ENCODE results near the gene TMPRSS3. TPM values are rescaled to one million over a fixed set of nuclear protein-coding genes. Genes with fewer than 3 reads are reported as not detected.

Gene TMPRSS3
- polyA plus RNA-seq, 1 of the 3 experiments (the other 2 are of a cell fraction), result not detected

DNA sequence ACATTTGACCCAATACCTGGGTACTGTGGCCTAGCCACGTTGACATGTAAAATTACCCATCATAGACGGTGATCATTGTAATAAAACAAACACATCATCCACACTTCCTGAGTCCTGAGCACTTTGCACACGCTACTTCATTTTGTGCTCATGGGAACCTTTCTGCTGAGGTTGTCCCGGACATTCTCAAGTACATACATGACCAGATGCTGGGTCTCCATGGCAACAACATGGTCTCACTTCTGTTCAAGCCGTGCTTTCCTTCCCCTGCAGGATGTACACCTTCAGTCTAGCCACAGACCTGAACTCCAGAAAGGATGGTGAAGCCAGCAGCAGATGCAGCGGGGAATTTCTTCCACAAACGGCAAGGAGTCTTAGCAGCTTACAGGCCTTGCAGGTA, 30.6 kb upstream of the TMPRSS3 start:
- Histone ChIP-seq H3K36me3 (replicated peaks in 1 of 2; ENCODE audit: control insufficient read depth in 1 of 2, insufficient read depth in 2 of 2, low read length in 1 of 2) (no peaks in the 10 kb centered on the region), H3K9ac (no peak overlapping the region), H3K27me3 (ENCODE audit: insufficient read depth) (no peaks in the 10 kb centered on the region), H3K9me3 (no peaks in the 10 kb centered on the region), H2AFZ (ENCODE audit: low read depth) (no peak overlapping the region), H4K20me1 (ENCODE audit: insufficient read depth) (no peaks in the 10 kb centered on the region), H3K4me1 (ENCODE audit: control insufficient read depth in 1 of 2, insufficient read depth in 2 of 2, low read depth in 1 of 2, low read length in 1 of 2) (peaks cover 0 to 6% of the 10 kb centered on the region in 2 experiments; a peak in 2 of 4 replicates), H3K79me2 (ENCODE audit: insufficient read depth) (no peaks in the 10 kb centered on the region), H3K4me2 (no peak overlapping the region), H3K27ac (ENCODE audit: low read depth in 2 of 2, low read length in 1 of 2) (no peak overlapping the region), H3F3A (replicated peaks; ENCODE audit: insufficient read depth) (no peaks in the 10 kb centered on the region), H3K9me2 (no peaks in the 10 kb centered on the region), H3K4me3 (ENCODE audit: low read depth in 2 of 2, low read length in 1 of 2) (no peak overlapping the region)
- 31% methylated on average over 7 of the region's 7 CpGs for WGBS (ENCODE audit: low lambda C conversion rate)
- ChIA-PET POLR2A (no interaction called here), CTCF (no interaction called here)
- TF ChIP-seq NFIC (IDR thresholded peaks at IDR 0.05; ENCODE audit: borderline replicate concordance) (no peak), RAD21 (IDR thresholded peaks at IDR 0.05; ENCODE audit: low read length) (no peak), RFX5 (IDR thresholded peaks at IDR 0.05; ENCODE audit: low read length) (no peak), GATA2 (CRISPR knock-in tag; IDR thresholded peaks at IDR 0.05) (no peak), TEAD4 (IDR thresholded peaks at IDR 0.05; ENCODE audit: borderline replicate concordance, insufficient read depth) (no peak), FOSL2 (IDR thresholded peaks at IDR 0.05; ENCODE audit: borderline replicate concordance, low read depth) (no peak), MAX (IDR thresholded peaks at IDR 0.05; ENCODE audit: low read depth) (no peak), EZH2phosphoT487 (IDR thresholded peaks at IDR 0.05; ENCODE audit: borderline replicate concordance, low read depth) (no peak)
- TF ChIP-seq, protein P1, sequence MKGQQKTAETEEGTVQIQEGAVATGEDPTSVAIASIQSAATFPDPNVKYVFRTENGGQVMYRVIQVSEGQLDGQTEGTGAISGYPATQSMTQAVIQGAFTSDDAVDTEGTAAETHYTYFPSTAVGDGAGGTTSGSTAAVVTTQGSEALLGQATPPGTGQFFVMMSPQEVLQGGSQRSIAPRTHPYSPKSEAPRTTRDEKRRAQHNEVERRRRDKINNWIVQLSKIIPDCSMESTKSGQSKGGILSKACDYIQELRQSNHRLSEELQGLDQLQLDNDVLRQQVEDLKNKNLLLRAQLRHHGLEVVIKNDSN (IDR thresholded peaks at IDR 0.05; ENCODE audit: borderline replicate concordance, low read depth), result no peak
- DNase-seq, result no peak

DNA sequence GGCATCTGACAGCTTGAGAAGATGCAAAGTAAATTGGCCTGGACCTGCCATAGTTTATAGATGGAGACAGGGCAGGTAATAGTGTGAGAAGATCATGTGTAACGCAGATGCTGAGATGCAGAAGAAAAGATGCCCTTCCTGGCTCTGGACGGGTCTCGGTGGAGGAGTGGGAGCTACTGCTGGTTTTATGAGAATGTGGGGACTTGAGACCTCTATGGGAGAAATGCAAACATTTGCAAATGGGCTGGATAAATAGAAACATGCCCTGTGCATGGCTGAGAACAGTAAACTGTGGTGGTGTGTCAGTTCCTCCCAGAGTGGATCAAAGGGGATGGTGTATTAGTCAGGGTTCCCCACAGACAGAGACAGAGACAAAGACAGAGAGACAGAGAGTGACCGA, 29.7 kb upstream of the TMPRSS3 start:
- Histone ChIP-seq H2AFZ (ENCODE audit: low read depth) (no peak overlapping the region), H3F3A (replicated peaks; ENCODE audit: insufficient read depth) (no peaks in the 10 kb centered on the region), H3K36me3 (replicated peaks in 1 of 2; ENCODE audit: control insufficient read depth in 1 of 2, insufficient read depth in 2 of 2, low read length in 1 of 2) (no peaks in the 10 kb centered on the region), H3K4me1 (ENCODE audit: control insufficient read depth in 1 of 2, insufficient read depth in 2 of 2, low read depth in 1 of 2, low read length in 1 of 2) (peaks cover 0 to 6% of the 10 kb centered on the region in 2 experiments; a peak in 2 of 4 replicates), H3K9ac (no peak overlapping the region), H4K20me1 (ENCODE audit: insufficient read depth) (no peaks in the 10 kb centered on the region), H3K4me2 (no peak overlapping the region), H3K27ac (ENCODE audit: low read depth in 2 of 2, low read length in 1 of 2) (no peak overlapping the region), H3K27me3 (ENCODE audit: insufficient read depth) (no peaks in the 10 kb centered on the region), H3K9me3 (no peaks in the 10 kb centered on the region), H3K79me2 (ENCODE audit: insufficient read depth) (no peaks in the 10 kb centered on the region), H3K9me2 (no peaks in the 10 kb centered on the region), H3K4me3 (ENCODE audit: low read depth in 2 of 2, low read length in 1 of 2) (no peak overlapping the region)
- POLR2A ChIA-PET, result no interaction called here
- TF ChIP-seq TAF1 (IDR thresholded peaks at IDR 0.05; ENCODE audit: borderline replicate concordance, low read depth, low read length) (no peak), FOXM1 (IDR thresholded peaks at IDR 0.05; ENCODE audit: low read depth) (no peak), IRF3 (IDR thresholded peaks at IDR 0.05; ENCODE audit: low read depth, low read length) (no peak), RAD21 (IDR thresholded peaks at IDR 0.05; ENCODE audit: low read length) (no peak), USF2 (IDR thresholded peaks at IDR 0.05; ENCODE audit: borderline replicate concordance, low read depth, low read length) (no peak), RXRA (IDR thresholded peaks at IDR 0.05; ENCODE audit: borderline replicate concordance, low read depth) (no peak), GABPA (IDR thresholded peaks at IDR 0.05; ENCODE audit: low read depth) (no peak), MEF2A (IDR thresholded peaks at IDR 0.05; ENCODE audit: borderline replicate concordance, low read depth) (no peak), NFIC (IDR thresholded peaks at IDR 0.05; ENCODE audit: borderline replicate concordance) (no peak), YY1 (IDR thresholded peaks at IDR 0.05; ENCODE audit: low read depth) (no peak), EP300 (IDR thresholded peaks at IDR 0.05; ENCODE audit: borderline replicate concordance in 1 of 2, low read depth in 1 of 2, low read length in 1 of 2) (no peak), FOSL2 (IDR thresholded peaks at IDR 0.05; ENCODE audit: borderline replicate concordance, low read depth) (no peak), RCOR1 (IDR thresholded peaks at IDR 0.05; ENCODE audit: low read length) (no peak), POLR2AphosphoS5 (IDR thresholded peaks at IDR 0.05; ENCODE audit: low read depth, low read length) (no peak), SIN3A (IDR thresholded peaks at IDR 0.05; ENCODE audit: borderline replicate concordance, low read depth, low read length) (no peak), RFX5 (IDR thresholded peaks at IDR 0.05; ENCODE audit: low read length) (no peak), MXI1 (IDR thresholded peaks at IDR 0.05; ENCODE audit: low read depth, low read length) (no peak)
- 42% methylated on average over 4 of the region's 4 CpGs for WGBS (ENCODE audit: low lambda C conversion rate)
- no peak for DNase-seq
- CTCF ChIA-PET, result no interaction called here
